HG03280 (cell line): ENCODE data around the gene PCGF2.
"Not testable (repeated sequence)": the region's sequence is repeated elsewhere in the genome, so short reads cannot be mapped to it uniquely, and the experiment has no call there.

ENCODE experiments used
- ATAC-seq: cut with Tn5 transposase; IDR thresholded peaks from one replicate; pipeline ENCODE4 v1.9.1; 2021; ENCODE audit warnings: mild to moderate bottlenecking, moderate library complexity; ENCODE audit not compliant: unreplicated experiment

The PCGF2 gene

DNA sequence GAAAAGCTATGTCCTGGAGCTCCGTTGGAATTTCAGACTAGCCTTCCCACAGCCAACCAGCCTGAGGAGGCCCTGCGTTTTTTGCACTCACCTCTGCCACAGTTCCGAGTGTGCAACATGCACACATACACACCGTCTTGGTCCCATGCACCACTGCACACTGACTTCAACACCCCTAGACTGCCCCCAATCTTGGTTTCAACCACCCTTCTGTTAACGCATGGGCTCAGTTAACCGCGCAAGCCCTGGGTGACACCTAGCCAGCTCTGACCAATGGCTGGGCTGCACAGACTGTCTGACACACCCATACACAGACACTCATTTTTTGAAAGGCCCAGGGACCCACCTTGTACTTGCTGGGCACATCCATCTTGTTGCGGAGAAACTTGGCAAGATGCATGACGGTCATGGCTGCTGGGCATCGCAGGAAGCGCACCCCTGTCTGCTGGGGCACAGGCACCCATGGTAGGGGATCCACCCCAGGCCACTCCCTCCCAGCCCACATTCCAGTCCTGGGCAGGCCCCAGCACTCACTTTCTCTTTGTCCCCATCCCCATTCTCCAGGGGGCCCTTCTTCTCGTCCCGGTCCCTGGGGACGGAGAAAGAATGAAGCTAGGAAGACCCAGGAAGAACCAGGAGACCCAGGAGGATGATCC lies 10.0 kb downstream of the PCGF2 start:
- no peak for ATAC-seq

DNA sequence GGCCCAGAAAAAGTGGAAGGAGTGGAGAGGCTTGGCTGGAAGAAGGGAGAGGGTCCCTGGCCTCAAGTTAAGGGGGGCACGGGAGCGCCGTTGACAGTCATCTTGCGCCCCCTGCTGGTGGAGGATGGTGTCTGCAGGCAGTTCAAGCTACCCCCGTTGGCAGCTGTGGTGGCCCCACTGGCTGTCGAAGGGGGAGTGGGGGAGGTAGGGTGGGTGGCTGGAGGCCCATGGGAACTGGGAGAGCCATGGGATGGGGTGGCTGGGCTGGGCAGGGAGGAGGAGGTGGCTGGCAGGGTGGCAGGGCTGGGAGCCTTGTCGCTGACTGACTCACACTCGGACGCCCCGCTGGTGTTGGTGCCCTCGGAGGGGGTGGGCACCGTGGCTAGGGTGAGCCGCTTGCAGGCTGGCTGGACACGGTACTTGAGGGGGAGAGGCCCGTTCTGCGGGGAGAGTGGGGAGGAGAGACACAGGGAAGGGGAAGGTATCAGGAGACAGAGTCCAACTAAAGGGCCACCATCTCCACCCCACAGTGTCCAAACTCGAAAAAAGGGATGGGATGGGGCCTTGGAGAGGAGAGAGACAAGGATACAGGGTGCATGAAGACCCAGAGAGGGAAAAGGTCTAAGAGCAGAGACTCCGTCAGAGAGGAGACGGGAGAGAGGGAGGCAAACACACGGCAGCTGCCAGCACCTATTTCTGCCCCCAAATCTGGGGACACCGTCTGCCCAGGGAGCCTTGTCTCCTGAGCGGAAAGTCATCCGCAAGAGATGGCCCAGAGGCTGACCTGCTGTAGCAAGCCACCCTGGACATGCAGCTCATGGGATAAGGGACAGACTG lies 12.8 kb downstream of the PCGF2 start:
- no peak for ATAC-seq

DNA sequence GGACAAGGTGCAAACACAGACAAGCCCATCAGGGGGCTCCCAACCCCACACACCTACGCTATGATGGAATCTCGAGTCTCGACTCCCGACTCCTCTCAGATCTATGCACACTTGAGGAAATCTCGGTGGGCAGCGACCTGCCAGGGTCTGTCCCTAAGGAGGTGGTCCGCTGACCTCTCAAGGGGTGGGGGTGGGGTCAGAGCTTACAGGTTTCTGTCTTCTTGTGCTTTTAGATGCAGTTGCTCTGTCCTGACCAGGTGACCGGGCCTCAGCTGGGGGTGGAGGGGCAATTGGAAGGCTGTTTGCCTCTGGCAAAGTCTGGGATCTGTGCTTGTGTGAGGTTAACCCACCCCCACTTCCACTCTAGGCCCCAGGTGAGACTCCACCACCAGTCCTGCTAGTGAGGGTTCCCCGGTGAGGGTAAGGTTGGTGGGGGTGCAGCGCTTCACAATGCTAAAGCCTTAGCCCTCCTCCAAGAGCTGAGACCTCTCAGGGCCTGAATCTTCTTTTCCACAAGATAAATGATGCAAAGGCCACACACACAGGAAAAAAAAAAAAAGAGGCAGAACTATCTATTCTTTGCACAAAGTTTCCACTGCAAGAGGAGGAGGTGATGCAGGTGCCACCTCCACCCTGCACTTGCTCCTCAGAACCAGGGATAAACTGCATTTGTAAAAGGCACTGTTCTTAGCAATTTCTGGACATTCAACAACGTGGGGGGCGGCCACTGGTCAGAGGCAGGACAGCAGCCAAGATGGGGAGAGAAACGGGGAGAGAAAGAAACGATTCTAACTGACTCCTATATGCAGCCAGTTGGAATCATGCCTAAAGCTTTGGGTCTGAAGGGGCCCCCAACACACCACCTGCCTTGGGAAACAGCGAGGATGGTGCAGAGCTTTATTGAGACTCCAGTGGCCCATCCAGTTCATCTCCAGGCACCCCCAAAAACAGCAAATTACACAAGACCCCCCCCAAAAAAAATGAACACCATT lies 13.9 kb downstream of the PCGF2 start:
- no peak for ATAC-seq

DNA sequence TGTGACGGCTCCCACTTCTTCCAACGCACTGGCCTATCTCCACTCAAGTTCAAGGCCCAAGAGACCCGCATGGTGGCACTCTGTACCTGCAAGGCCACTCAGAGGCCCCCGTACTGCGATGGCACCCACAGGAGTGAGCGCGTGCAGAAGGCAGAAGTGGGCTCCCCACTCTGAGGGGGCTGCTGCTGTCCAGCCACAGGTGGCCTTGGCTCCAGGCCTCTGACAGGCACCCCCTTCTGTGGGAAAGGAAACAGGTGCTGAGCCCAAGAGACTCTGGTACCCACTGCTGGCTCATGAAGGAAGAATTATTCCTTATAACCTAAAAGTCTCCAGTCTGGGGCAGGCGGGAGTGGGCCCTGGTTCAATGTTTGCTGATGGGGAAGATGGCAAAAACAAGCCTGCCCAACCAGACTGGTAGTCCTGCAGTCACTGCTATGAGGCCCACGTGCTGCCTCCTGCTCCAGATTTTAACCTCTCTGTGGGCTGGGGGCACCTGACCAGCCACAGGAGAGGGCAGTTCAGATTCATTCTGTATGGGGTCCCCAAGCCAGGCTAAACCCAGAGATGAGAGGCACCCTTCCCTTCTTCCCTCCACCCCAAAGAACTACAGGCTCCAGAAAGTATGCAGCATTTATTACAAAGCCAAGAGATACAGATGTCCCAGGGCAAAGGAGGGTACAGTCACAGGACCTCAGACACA lies 14.7 kb downstream of the PCGF2 start:
- no peak for ATAC-seq

DNA sequence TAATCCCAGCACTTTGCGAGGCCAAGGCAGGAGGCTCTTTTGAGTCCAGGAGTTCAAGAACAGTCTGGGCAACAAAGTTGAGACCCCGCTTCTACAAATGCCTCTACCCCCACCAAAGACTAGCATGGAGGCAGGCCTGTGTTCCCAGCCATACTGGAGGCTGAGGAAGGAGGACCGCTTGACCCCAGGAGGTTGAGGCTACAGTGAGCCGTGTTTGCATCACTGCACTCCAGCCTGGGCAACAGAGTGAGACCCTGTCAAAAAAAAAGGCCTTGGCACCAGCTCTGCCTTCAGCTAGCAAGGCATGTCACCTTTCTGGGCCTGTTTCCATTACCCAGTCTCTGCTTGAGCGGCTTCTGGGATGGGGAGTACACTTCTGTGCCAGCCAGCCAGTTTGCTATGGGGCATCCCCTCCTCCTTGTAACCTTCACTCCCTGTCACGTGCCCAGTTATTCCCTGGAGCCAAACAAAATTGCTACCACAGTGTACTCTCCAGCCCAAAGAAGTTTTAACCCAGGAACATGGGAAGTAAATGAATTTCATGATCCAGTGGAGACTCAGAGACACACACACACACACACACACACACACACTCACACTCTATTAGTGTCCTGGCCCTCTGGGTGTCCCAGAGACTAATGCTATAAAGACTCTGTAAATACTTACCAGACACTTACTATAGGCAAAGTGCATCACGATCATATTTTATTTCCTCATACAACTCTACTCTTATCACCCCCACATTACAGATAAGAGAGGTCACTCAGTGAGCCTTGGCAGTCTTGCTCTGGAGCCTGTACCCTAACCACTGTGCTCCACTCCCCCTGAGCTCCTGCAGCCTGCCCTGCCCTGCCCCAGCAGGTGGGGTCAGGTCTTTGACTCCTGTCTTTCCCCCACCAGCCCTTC lies 15.5 kb downstream of the PCGF2 start:
- no peak for ATAC-seq

DNA sequence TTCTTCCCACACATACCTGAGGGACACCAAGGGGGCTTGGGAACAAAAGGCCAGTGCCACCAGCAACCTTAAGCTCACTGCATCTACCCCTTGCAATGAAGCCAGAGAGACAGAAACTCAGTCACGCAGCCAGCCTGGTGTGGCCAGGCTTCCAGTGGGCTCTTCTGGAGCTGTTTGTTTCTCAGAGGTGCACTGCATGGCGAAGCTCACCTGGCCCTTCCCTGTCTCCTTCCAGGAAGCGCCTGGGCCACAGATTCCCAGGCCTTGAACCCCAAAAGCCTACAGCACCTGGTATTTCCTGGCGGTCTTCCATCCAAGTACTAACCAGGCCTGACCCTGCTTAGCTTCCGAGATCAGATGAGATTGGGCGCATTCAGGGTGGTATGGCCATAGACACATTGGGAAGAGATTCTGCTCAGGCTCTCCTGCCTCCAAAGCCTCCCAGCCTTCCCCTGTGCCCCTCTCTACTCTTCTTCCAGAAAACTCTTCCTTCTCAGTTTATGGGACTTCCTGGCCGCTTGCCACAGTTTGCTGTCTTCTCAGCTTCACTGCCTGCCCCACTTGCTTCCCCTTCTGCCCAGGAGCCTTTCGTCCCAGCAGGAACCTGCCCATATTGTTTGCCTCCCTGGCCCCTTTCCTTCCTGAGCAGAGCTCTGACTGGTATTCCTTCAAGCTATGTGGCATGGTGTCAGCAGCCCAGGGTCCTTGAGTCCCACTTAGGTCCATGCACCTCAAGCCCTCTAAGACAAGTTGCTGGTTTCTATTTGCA lies 16.4 kb downstream of the PCGF2 start:
- ATAC-seq, result no peak

DNA sequence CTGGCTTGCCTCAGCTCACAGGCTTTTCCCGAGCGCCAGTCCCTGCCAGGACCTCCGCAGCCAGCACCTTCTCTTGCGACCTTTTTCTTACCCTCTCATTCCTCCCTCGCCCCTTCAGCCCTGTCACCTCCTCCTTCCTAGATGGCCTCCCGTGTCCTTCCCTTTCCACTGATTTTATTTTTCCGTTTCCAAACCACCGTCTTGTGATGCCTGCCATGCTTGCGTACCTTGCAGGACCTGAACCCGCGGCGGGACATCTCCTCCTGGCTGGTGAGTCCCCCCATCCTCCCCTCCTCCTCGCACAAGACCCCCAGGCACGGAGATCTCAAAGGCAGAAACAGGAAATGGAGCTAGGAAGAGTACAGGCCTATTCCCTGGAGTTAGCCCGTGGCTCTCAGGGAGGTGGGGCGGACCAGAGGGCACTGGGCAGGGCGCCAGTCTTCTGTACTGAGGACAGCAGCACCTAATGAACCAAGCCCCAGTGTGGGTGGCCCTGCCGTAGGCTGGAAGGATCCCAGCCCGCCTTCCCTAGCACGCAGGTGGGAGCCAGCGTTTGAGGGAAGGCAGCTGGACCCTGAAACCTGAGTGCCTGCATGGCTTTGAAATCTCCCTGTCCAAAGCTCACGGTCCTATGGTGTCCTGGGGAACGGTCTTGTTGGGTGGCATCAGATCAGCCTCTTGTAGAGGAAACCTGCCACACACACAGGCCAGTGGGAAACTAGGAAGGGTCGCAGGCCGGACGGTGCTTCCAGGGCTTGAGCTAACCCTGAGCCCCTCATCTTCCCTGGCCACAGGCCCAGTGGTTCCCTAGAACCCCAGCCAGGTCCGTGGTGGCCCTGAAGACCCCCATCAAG lies 17.4 kb downstream of the PCGF2 start:
- no peak for ATAC-seq

DNA sequence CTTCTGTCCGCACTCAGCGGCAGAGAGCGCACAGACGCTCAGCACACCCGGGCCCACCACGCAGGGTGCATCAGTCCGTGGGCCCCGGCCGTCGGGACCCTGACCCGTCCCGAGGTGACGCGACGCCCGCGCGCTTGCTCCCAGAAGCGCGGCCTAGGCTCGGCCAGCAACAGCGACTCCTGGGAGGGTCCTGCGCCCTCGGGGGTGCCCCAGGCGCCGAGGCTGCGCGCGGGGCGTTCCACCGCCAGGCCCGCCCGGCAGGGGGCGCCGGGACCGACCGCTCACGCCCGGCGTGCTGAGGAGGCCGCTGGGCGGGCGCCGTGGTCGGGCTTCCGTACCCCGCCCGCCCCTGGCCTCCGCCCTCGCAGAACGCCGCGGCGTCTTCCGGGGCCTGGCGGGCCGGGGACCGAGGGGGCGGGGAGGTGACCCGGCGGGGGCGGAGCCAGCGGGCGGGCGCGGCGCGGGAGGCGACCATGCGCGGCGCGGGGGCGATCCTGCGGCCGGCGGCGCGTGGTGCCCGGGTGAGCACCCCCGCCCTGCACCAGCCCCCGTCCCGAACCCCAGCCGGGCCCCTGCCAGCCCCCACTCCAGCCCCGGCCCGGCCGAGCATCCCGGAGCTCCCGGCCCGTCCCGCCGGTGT lies 18.1 kb downstream of the PCGF2 start, which contains the start of gene CISD3:
TSS of gene CISD3 (plus strand) at position 456 of the 640 bp plus-strand sequence. CDS start at position 474, 18 bp downstream.
- peak; percentile 88 for ATAC-seq

DNA sequence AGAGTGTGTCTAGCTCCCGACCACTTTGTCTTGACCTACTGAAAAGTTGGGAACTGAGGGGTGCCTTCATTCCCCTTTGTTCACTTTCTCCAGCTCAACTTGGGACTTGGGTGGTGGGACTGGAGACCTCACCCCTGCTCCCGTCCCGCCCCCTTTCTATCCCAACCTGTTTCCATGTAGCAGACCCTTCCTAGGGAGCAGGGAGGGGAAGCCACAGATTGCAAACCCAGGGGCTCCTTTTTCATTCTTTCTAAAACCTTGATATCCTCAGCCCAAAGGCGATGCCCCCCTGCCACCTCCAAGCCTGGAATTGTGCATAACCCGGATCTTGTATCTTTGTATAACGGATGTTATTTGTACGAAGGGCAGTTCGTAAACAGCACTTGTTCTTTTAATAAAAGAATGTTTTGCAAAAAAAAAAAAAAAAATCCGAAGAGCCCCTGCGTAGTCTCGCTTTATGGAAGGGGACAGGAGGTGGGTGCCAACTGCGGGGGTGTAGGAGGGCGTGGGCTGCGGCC lies 18.7 kb downstream of the PCGF2 start:
- no peak for ATAC-seq

DNA sequence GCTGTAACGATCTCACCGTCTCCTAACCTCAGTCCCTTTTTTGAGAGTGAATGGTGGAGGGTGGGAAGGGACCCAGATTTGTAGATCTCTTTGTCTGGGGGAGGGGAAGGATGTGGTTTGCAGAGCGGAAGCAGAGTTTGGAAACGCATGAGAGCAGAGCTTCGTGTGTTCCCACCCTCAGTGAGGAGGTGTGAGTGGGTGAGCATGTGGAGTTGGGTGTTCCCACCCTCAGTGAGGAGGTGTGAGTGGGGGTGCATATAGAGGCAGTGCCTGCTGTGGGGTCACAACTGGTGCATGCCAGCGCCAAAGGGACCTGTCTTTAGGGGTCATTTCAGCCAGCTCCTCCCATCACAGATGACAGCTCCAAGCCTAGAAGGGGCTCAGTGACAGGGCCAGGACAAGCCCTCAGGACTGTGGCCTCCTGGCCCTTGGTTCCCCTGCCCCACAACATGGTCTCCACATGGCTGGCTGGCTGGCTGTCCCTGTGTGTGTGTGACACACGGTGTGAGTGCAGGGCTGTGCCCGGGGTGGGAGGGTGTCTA lies 19.8 kb downstream of the PCGF2 start:
- ATAC-seq, result no peak

DNA sequence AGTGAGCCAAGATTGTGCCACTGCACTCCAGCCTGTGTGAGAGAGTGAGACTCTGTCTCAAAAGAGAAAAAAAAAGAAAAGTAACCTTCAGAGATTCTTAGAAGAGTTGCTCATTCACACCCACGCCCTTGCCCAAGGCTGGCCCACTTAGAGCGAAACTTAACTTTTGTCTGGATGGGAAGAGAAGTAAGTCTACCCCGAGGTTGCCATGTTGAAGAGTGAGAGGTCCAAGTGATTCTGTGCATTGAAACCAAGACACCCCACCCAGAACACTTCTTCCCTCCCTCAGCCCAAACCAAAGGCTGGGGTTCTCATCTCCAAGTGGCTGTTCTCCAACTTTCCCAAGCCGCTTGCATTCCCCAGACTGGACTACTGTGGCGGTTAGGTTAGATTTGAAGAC lies 20.4 kb downstream of the PCGF2 start:
- ATAC-seq, result no peak

DNA sequence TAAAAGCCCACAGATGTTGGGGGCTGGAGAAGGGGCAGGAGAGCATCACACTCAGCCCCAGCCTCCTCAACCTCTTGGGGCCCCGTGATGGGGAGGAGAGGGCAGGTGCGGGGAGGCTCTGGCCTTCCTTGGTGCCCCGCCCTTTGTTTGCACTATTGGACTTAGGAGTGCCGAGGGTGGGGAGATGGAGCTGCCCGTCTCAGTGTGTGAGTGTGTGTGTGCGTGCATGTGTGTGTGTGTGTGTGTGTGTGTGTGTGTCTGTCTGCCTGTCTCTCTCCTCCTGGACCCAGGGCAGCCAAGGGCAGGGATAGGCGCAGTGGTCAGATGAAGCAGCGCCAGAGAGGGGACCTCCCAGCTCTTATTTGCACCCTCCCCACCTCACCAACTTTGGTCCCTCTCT lies 22.0 kb downstream of the PCGF2 start:
- ATAC-seq, result not testable (repeated sequence)

DNA sequence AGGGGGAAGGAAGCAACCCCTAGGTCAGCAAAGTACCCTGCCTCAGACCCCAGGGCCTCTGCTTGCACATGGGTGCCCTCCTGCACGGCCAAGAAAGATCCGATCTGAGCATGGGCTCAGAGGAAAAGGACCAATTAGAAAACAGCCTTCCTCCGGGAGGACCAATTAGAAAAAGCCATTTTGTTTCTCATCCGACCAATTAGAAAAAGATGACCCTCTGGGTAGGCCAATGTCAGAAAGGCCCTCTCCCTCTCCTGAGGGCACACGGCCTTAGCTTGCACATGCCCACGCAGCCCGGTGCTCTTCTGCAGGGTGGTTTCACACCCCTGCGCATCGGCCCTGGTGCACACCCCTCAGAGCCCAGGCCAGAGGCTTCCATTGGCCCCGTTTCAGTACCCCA lies 23.1 kb downstream of the PCGF2 start:
- no peak for ATAC-seq

DNA sequence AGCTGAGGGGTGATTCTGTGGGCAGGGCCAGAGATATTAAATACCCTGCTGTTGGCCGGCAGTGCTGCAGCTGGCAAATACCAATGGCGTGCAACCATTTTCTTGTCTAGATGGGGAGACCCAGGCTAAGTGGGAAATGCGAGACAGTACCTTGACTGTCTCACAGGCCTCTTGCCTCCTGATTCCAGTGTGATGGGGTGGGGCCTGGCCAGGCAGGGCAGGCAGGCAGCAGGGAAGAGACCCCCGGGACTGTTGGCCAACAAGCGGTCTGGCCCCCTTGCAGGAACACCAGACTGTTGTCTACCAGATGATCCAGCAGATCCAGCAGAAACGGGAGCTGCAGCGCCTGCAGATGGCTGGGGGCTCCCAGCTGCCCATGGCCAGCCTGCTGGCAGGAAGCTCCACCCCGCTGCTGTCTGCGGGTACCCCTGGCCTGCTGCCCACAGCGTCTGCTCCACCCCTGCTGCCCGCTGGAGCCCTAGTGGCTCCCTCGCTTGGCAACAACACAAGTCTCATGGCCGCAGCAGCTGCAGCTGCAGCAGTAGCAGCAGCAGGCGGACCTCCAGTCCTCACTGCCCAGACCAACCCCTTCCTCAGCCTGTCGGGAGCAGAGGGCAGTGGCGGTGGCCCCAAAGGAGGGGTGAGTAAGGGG lies 23.7 kb downstream of the PCGF2 start:
- no peak for ATAC-seq

DNA sequence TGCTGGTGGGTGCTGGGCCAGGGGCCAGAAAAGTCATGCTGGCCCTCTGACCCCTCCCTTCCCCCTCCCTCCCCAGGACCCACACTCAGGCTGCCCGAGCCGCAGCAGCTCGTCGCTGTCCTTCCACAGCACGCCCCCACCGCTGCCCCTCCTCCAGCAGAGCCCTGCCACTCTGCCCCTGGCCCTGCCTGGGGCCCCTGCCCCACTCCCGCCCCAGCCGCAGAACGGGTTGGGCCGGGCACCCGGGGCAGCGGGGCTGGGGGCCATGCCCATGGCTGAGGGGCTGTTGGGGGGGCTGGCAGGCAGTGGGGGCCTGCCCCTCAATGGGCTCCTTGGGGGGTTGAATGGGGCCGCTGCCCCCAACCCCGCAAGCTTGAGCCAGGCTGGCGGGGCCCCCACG lies 26.3 kb downstream of the PCGF2 start:
- ATAC-seq, result no peak

DNA sequence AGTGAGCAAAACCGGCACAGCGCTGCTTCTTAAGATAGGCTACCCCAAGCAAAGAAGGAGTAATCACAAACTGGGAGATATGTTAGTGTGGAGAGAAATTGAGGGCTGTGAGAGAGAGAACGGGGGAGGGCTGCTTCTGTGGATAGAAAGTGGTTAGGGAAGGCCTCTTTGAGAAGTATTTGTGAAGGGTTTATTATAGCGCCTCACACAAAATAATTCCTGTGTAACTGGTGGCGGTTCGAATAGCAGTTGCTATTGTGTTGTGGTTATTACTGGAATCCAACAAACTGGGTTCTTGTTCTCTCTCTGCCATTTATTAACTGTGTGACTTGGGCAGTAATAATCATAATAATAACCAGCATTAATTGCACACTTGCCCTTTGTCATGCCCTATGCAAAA lies 27.2 kb downstream of the PCGF2 start:
- no peak for ATAC-seq
